Suprapubic skin (tissue), 4 donors: Measurements from ENCODE around the gene GADL1.

Experiments
- EP300 ChIP-seq: sonication (generic); formaldehyde crosslinking; IDR thresholded peaks from one replicate; pipeline ENCODE4 v1.6.1; 2017; ENCODE audit warnings: antibody characterized with exemption
- POLR2A ChIP-seq, 2 donors: fragments of 450-650 bp; IDR thresholded peaks; one replicate each; pipeline ENCODE4 v1.6.1; 2017; ENCODE audit warnings: antibody characterized with exemption in 2 of 2, mild to moderate bottlenecking in 2 of 2, moderate library complexity in 2 of 2
- POLR2AphosphoS5 ChIP-seq, 3 donors: sonication (generic); formaldehyde crosslinking; IDR thresholded peaks; one replicate each; pipeline ENCODE4 v1.6.1; 2017; ENCODE audit warnings: antibody characterized with exemption in 3 of 3
- TF ChIP-seq, protein P1 (sequence below), 2 donors: fragments of 200-600 bp in 1 of 2; fragments of 450-650 bp in 1 of 2; sonication (generic) in 1 of 2; IDR thresholded peaks; one replicate each; pipeline ENCODE4 v1.5.1; 2016 to 2019; ENCODE audit warnings: antibody characterized with exemption in 2 of 2, mild to moderate bottlenecking in 1 of 2, moderate library complexity in 1 of 2

- TF ChIP-seq, protein P1, sequence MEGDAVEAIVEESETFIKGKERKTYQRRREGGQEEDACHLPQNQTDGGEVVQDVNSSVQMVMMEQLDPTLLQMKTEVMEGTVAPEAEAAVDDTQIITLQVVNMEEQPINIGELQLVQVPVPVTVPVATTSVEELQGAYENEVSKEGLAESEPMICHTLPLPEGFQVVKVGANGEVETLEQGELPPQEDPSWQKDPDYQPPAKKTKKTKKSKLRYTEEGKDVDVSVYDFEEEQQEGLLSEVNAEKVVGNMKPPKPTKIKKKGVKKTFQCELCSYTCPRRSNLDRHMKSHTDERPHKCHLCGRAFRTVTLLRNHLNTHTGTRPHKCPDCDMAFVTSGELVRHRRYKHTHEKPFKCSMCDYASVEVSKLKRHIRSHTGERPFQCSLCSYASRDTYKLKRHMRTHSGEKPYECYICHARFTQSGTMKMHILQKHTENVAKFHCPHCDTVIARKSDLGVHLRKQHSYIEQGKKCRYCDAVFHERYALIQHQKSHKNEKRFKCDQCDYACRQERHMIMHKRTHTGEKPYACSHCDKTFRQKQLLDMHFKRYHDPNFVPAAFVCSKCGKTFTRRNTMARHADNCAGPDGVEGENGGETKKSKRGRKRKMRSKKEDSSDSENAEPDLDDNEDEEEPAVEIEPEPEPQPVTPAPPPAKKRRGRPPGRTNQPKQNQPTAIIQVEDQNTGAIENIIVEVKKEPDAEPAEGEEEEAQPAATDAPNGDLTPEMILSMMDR (IDR thresholded peaks at IDR 0.05), result no peak
- TF ChIP-seq EP300 (no peak), POLR2AphosphoS5 (IDR thresholded peaks at IDR 0.05) (no peak), POLR2A (IDR thresholded peaks at IDR 0.05) (no peak)
These were observed 46.9 kb upstream of the GADL1 start for GRCh38 chr3:30941342-30941741.
